ENCODE measurements around the gene C11orf54. TPM values are rescaled to one million over a fixed set of nuclear protein-coding genes. Genes with fewer than 3 reads are reported as not detected.
A peak's percentile ranks its signal among the peaks of the same experiment; 100 is the strongest.

Gene C11orf54
- total and polyA plus RNA-seq, 4 donors = 60.8 to 154 (median 114) TPM

GRCh38 chr11:93747122-93747521 is 5.7 kb downstream of the C11orf54 start:
- peaks cover 0 to 19% (median 0%) of the 10 kb centered on the region in 4 donors for H3K36me3 ChIP-seq (ENCODE audit: control insufficient read depth in 4 of 4, insufficient read depth in 3 of 4, low read depth in 1 of 4, low read length in 3 of 4)
- no peaks in the 10 kb centered on the region for H3K9me3 ChIP-seq (ENCODE audit: control insufficient read depth in 4 of 4, low read length in 3 of 4)
- DNase-seq (ENCODE audit: low spot score) = no peak
- TF ChIP-seq HNF4G (IDR thresholded peaks at IDR 0.05) (no peak), EGR1 (IDR thresholded peaks at IDR 0.05; ENCODE audit: low read depth in 2 of 2) (no peak), FOXA2 (IDR thresholded peaks at IDR 0.05) (no peak), TAF1 (conservative IDR thresholded peaks at IDR 0.05) (no peak), CTCF (IDR thresholded peaks at IDR 0.05; ENCODE audit: low read depth, low read length, missing input control) (no peak), RAD21 (IDR thresholded peaks at IDR 0.05) (no peak), RXRA (IDR thresholded peaks at IDR 0.05) (peak in 1 of 2 donors; percentile 30), MAX (IDR thresholded peaks at IDR 0.05) (no peak), HNF4A (conservative IDR thresholded peaks at IDR 0.05) (peak in 1 of 2 donors; percentile 44), ATF3 (IDR thresholded peaks at IDR 0.05) (no peak), YY1 (IDR thresholded peaks at IDR 0.05) (peak; percentile 40), NR2F2 (IDR thresholded peaks at IDR 0.05) (no peak), ZBTB33 (IDR thresholded peaks at IDR 0.05) (no peak), JUND (IDR thresholded peaks at IDR 0.05) (no peak), GABPA (IDR thresholded peaks at IDR 0.05 in 1 of 2, conservative IDR thresholded peaks at IDR 0.05 in 1 of 2) (no peak), FOXA1 (IDR thresholded peaks at IDR 0.05) (no peak), REST (IDR thresholded peaks at IDR 0.05) (peak; percentile 16), SP1 (IDR thresholded peaks at IDR 0.05) (peak; percentile 39)
- no peaks in the 10 kb centered on the region for H3K27me3 ChIP-seq (ENCODE audit: control insufficient read depth in 4 of 4, insufficient read depth in 4 of 4, low read length in 3 of 4)
- H3K4me1 ChIP-seq (ENCODE audit: control insufficient read depth in 4 of 4, insufficient read depth in 4 of 4, low read length in 3 of 4) = peaks cover 0 to 37% (median 21%) of the 10 kb centered on the region in 4 donors
- WGBS = 36% methylated on average over 1 of the region's 1 CpG
- peak overlapping the region in 1 of 2 donors; percentile 71 for H3K9ac ChIP-seq (ENCODE audit: low read depth in 1 of 2, low read length in 2 of 2)
- H3K4me3 ChIP-seq (ENCODE audit: low read depth in 1 of 3, low read length in 3 of 3) = peak overlapping the region in 2 of 3 donors; percentile 20 to 55
- H3K27ac ChIP-seq (ENCODE audit: low read depth in 1 of 2, low read length in 2 of 2) = no peak overlapping the region

Measured in liver (tissue), 9 donors.